ENCODE results near the gene BNIPL.

The BNIPL gene

DNA sequence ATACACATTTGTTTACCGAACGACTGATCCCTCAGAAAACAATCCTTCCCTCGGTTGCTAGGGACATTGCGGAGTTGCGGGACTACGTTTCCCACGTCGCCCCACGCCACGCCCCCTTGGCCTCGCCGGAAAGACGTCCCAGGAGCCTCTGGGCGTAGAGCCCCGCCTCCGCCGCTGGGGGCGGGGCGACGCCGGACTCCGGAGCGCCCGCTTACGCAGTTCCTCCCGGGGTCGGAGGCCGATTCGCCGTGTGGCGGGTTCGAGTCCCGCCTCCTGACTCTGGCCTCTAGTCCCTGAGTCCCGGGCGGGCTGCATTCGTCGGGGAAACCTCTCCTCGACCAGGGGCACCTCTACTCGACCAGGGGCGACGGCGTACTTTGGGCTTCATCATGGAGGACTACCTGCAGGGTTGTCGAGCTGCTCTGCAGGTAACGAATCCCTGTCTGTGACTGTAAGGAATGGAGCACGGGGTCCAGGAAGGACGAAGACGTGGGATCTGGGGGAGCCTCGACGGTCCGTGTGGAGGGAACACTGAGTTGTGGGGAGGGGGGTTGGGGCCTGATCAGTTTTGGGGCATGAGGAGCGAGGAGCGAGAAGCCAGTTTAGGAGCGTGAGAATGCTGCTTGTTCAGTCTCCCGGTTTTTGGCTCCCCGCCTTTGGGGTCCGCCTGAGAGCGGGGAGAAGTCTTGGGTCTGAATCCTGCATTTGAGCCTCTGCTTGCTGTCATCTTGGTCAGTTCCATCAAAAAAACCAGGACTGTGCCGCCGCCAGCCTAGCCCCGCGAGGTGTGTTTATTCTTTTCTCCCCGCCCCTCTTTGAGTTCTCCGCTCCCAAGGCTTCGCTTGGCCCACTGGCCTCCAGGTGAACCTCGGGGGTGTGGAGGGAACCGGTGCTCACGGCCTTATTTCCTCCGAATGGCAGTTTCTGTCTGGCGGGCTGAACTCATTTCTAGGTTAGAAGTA lies 27.9 kb upstream of the BNIPL start, which contains the start of gene PRUNE1:
Gene PRUNE1 (plus strand): TSS at position 206 of the 962 bp plus-strand sequence. CDS start 184 bp downstream, at position 390.
- DNase-seq (ENCODE audit: low read depth): peak; percentile 97
- TF ChIP-seq, protein P1, sequence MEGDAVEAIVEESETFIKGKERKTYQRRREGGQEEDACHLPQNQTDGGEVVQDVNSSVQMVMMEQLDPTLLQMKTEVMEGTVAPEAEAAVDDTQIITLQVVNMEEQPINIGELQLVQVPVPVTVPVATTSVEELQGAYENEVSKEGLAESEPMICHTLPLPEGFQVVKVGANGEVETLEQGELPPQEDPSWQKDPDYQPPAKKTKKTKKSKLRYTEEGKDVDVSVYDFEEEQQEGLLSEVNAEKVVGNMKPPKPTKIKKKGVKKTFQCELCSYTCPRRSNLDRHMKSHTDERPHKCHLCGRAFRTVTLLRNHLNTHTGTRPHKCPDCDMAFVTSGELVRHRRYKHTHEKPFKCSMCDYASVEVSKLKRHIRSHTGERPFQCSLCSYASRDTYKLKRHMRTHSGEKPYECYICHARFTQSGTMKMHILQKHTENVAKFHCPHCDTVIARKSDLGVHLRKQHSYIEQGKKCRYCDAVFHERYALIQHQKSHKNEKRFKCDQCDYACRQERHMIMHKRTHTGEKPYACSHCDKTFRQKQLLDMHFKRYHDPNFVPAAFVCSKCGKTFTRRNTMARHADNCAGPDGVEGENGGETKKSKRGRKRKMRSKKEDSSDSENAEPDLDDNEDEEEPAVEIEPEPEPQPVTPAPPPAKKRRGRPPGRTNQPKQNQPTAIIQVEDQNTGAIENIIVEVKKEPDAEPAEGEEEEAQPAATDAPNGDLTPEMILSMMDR (IDR thresholded peaks at IDR 0.05; ENCODE audit: insufficient read depth, low read depth, low read length, missing control alignments): no peak
- H3K4me3 ChIP-seq (ENCODE audit: low read depth, low read length): peak within 1 kb of the TSS; percentile 99

DNA sequence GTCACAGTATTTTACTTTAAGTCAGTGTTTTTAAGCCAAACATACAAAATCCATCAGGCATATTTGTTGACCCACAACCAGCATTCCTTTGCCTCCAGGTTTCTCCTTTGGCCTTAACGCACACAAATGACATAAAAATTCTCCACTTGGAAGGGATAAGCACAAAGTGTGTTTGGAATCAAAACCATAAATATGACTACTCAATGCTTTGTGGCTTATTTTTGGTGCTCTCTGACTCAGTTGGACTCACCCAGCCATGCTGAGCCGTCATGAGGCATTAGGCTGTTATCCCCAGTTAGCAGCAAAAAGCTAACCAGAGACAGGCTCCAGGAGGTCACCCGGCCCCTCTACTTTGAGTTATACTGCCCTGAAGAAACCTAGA lies 27.2 kb upstream of the BNIPL start:
- no peak for DNase-seq (ENCODE audit: low read depth)
- TF ChIP-seq, protein P1 (IDR thresholded peaks at IDR 0.05; ENCODE audit: insufficient read depth, low read depth, low read length, missing control alignments): no peak

DNA sequence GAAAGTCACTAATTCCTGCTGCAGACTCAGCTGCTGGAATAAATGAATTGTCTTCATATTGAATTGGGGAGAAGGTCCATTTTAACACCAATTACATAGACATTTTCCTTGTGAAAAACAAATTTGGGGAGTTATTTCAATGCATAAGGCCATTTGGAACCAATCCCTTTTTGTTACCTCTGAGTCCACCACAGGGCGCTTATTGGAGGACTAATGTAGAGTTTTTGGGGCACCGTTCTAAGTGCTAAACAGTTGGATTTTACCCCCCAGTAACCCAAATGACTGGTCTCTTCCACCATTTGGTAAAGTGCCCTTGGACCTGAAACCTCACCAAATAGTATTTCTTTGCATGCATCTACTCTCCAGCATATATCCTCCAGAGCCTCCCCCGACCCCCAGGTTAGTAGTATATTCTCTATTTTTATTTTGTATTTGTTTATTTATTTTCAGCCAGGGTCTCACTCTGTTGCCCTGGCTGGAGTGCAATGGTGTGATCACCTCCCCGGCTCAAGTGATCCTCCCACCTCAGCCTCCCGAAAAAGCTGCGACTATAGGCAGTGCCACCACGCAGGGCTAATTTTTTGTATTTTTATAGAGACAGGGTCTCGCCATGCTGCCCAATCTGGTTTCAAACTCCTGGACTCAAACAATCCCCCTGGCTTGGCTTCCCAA lies 26.6 kb upstream of the BNIPL start:
- DNase-seq (ENCODE audit: low read depth): no peak
- H3K4me3 ChIP-seq (ENCODE audit: low read depth, low read length): no peak overlapping the region
- TF ChIP-seq, protein P1 (IDR thresholded peaks at IDR 0.05; ENCODE audit: insufficient read depth, low read depth, low read length, missing control alignments): no peak

More for the DNA sequence above, 27.2 kb upstream of the BNIPL start:
- H3K4me3 ChIP-seq (ENCODE audit: low read depth, low read length): peak overlapping the region; percentile 99

DNA sequence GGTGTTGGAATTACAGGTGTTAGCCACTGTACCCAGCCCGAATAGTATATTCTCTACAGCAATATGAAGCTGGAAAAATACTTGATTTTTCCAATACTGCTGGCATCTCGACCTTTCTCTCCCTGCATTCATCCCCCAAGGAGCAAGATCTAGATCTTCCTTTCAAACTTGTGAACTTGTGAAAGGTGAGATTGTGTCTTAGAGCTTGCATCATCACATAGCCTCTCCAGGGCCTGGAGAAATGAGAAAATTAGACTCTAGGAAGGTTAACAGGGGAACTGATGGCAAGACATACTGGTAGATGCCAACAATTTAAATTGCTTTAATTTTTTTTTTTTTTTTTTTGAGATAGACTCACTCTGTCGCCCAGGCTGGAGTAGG lies 26.1 kb upstream of the BNIPL start:
- no peak overlapping the region for H3K4me3 ChIP-seq (ENCODE audit: low read depth, low read length)
- no peak for DNase-seq (ENCODE audit: low read depth)
- TF ChIP-seq, protein P1 (IDR thresholded peaks at IDR 0.05; ENCODE audit: insufficient read depth, low read depth, low read length, missing control alignments): no peak

DNA sequence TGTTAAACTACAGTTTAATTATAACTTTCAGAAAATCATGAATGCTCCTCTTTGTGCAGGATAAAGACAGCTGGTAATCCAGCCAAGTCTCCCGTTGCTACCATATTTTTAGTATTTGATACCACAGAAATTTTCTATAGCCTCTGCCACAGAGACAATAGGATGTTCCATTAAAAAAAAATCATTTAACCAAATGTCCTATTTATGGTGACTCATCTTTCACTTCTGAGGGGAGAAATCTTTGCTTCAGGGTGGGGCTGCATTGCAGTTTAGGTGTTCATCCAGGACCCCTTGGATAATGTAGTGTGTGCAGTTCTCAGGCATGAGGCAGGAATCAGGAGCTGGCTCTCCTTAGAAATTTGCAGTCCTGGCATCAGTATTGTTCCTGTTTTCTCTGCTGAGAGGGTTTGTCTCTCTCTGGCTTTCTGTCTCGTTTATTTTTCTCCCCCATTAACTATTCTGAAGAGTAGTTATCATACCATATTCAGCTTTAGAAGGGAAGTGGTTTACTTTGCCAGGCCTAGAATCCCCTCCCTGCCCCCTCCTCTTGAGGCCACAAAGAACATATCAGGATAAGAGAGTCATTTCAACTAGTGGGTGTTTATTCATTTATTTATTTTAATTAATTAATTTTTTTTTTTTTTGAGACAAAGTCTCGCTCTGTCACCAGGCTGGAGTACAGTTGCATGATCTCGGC lies 25.1 kb upstream of the BNIPL start:
- TF ChIP-seq, protein P1 (IDR thresholded peaks at IDR 0.05; ENCODE audit: insufficient read depth, low read depth, low read length, missing control alignments): no peak
- no peak overlapping the region for H3K4me3 ChIP-seq (ENCODE audit: low read depth, low read length)
- no peak for DNase-seq (ENCODE audit: low read depth)

DNA sequence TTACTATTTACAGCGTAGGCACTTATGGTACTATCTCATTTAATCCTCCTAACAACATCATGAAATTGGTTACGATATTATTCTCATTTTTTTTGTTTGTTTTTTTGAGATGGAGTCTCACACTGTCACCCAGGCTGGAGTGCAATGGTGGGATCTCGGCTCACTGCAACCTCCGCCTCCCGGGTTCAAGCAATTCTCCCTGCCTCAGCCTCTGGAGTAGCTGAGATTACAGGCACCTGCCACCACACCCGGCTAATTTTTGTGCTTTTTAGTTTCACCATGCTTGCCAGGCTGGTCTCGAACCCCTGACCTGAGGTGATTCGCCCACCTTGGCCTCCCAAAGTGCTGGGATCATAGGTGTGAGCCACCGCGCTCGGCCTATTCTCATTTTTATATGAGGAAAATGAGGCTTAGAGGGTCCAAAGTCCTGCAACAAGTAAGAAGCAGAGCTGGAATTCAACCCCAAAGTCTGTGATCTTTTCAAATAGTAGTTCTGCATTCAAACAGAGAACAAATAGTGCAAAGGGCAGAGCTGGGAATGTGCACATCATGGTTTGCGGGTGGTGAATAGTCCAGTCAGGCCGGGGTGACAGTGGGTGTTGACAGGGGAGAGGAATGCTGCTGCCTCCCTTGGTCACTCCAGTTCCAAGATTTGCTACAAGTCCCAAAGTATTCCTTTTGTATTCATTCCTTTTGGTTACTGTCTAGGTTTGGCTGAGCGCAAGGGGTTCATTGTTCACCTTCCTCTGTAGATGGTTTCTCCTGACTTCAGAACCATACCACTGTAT lies 23.5 kb upstream of the BNIPL start:
- TF ChIP-seq, protein P1 (IDR thresholded peaks at IDR 0.05; ENCODE audit: insufficient read depth, low read depth, low read length, missing control alignments): no peak
- H3K4me3 ChIP-seq (ENCODE audit: low read depth, low read length): no peak overlapping the region
- no peak for DNase-seq (ENCODE audit: low read depth)

Measured in GM12865 (cell line).